Measurements from ENCODE around the gene GPR84. TPM values are rescaled to one million over a fixed set of nuclear protein-coding genes. Genes with fewer than 3 reads are reported as not detected.

The GPR84 gene
- total and polyA plus RNA-seq, 2 donors (not counting 3 experiments of a cell fraction or from before 2014, with no cell fraction given) = not detected

- no peaks in the 10 kb centered on the region for H3K9me1 ChIP-seq (replicated peaks; ENCODE audit: control insufficient read depth, extremely low read depth, insufficient read depth, low read length)
- FAIRE-seq (no peak), DNase-seq (ENCODE audit: low read depth, low spot score) (no peak)
- BruUV-seq (replicated peaks) = no TSS peak
- H3K9ac ChIP-seq (replicated peaks; ENCODE audit: extremely low read depth, insufficient read depth, low read length) = no peak overlapping the region
- H3K36me3 ChIP-seq (ENCODE audit: control insufficient read depth in 2 of 2, extremely low read depth in 1 of 2, insufficient read depth in 2 of 2, low read length in 2 of 2) = peaks cover 38 to 43% of the 10 kb centered on the region in 2 experiments
- H3K9me3 ChIP-seq (replicated peaks; ENCODE audit: control insufficient read depth, insufficient read depth, low read length) = no peaks in the 10 kb centered on the region
- no peak overlapping the region for H3K4me2 ChIP-seq (ENCODE audit: insufficient read depth, low read length)
- H4K20me1 ChIP-seq (replicated peaks; ENCODE audit: control insufficient read depth, extremely low read depth, insufficient read depth, low read length) = no peaks in the 10 kb centered on the region
- intact Hi-C loops (cut with micrococcal nuclease) = no loop called here
- TF ChIP-seq JUN (IDR thresholded peaks at IDR 0.05; ENCODE audit: borderline replicate concordance, insufficient read depth, insufficient read length, low read depth) (no peak), POLR2AphosphoS5 (IDR thresholded peaks at IDR 0.05; ENCODE audit: insufficient read depth, low read depth, low read length) (peak; percentile 55), POLR2A (IDR thresholded peaks at IDR 0.05; ENCODE audit: low read depth, low read length) (peak; percentile 74)
- H3K27ac ChIP-seq (ENCODE audit: insufficient read depth, low read depth, low read length) = no peak overlapping the region
- peaks cover 11% of the 10 kb centered on the region for H3K79me2 ChIP-seq (ENCODE audit: control insufficient read depth, insufficient read depth, low read length)
- no peaks in the 10 kb centered on the region for H3K27me3 ChIP-seq (ENCODE audit: control insufficient read depth in 2 of 2, insufficient read depth in 2 of 2, low read length in 2 of 2)
- H3K4me1 ChIP-seq (ENCODE audit: control insufficient read depth, extremely low read depth, insufficient read depth, low read length) = no peaks in the 10 kb centered on the region
- CTCF ChIA-PET = interaction anchor here (0.6 to 2.8 kb wide), 11 partner anchors 8 to 76 kb away, joined by 3 to 17 read pairs (median 4); partner anchors contain the start of gene ZNF385A
- POLR2A ChIA-PET = no interaction called here
- dilution Hi-C loops (cut with MboI; ENCODE audit: extremely low pct_ligation_motif_present, low sequenced_read_pairs) = no loop called here
- H2AFZ ChIP-seq (ENCODE audit: low read depth, low read length) = no peak overlapping the region
- no peak overlapping the region for H3K4me3 ChIP-seq (replicated peaks in 1 of 3; ENCODE audit: insufficient read depth in 1 of 3, low read depth in 1 of 3, low read length in 3 of 3)
Observed at GRCh38 chr12:54393207-54393609, 28.9 kb upstream of the GPR84 start.

- TF ChIP-seq POLR2A (IDR thresholded peaks at IDR 0.05; ENCODE audit: low read depth, low read length) (no peak), POLR2AphosphoS5 (IDR thresholded peaks at IDR 0.05; ENCODE audit: insufficient read depth, low read depth, low read length) (peak; percentile 72)
- Histone ChIP-seq H3K9me1 (replicated peaks; ENCODE audit: control insufficient read depth, extremely low read depth, insufficient read depth, low read length) (no peaks in the 10 kb centered on the region), H3K27me3 (ENCODE audit: control insufficient read depth in 2 of 2, insufficient read depth in 2 of 2, low read length in 2 of 2) (no peaks in the 10 kb centered on the region), H3K4me2 (ENCODE audit: insufficient read depth, low read length) (no peak overlapping the region), H3K4me3 (replicated peaks in 1 of 3; ENCODE audit: insufficient read depth in 1 of 3, low read depth in 1 of 3, low read length in 3 of 3) (no peak overlapping the region), H2AFZ (ENCODE audit: low read depth, low read length) (no peak overlapping the region), H3K79me2 (ENCODE audit: control insufficient read depth, insufficient read depth, low read length) (peaks cover 9% of the 10 kb centered on the region), H3K4me1 (ENCODE audit: control insufficient read depth, extremely low read depth, insufficient read depth, low read length) (no peaks in the 10 kb centered on the region), H3K9ac (replicated peaks; ENCODE audit: extremely low read depth, insufficient read depth, low read length) (no peak overlapping the region), H3K27ac (ENCODE audit: insufficient read depth, low read depth, low read length) (no peak overlapping the region), H3K9me3 (replicated peaks; ENCODE audit: control insufficient read depth, insufficient read depth, low read length) (no peaks in the 10 kb centered on the region), H3K36me3 (ENCODE audit: control insufficient read depth in 2 of 2, extremely low read depth in 1 of 2, insufficient read depth in 2 of 2, low read length in 2 of 2) (peaks cover 34 to 38% of the 10 kb centered on the region in 2 experiments), H4K20me1 (replicated peaks; ENCODE audit: control insufficient read depth, extremely low read depth, insufficient read depth, low read length) (no peaks in the 10 kb centered on the region)
- POLR2A ChIA-PET = no interaction called here
- intact Hi-C loops (cut with micrococcal nuclease) (no loop called here), dilution Hi-C loops (cut with MboI; ENCODE audit: extremely low pct_ligation_motif_present, low sequenced_read_pairs) (no loop called here)
- CTCF ChIA-PET = interaction anchor here (0.7 to 2.8 kb wide), 9 partner anchors 8 to 52 kb away, joined by 3 to 17 read pairs (median 4); partner anchors contain the start of gene ZNF385A
- BruUV-seq (replicated peaks) = no TSS peak
- FAIRE-seq (peak; percentile 67), DNase-seq (ENCODE audit: low read depth, low spot score) (no peak)
Observed at GRCh38 chr12:54392485-54393206, 28.4 kb upstream of the GPR84 start.

Measured in endothelial cell of umbilical vein (primary cell).